Subcutaneous abdominal adipose tissue (tissue), 5 donors: ENCODE data around the gene ACOT12.

Experiments
- H3K27ac ChIP-seq: one replicate; pipeline ENCODE4 v1.7.0; 2013; ENCODE audit warnings: low read depth, mild to moderate bottlenecking, inconsistent platforms, low read length, moderate library complexity
- H3K27me3 ChIP-seq, 5 donors: one replicate each; pipeline ENCODE4 v1.7.0; 2013; ENCODE audit warnings: low read length in 5 of 5, inconsistent platforms in 1 of 5; ENCODE audit not compliant: control insufficient read depth in 5 of 5, insufficient read depth in 4 of 5
- H3K36me3 ChIP-seq, 5 donors: one replicate each; pipeline ENCODE4 v1.7.0; 2013; ENCODE audit warnings: low read length in 5 of 5; ENCODE audit not compliant: control insufficient read depth in 5 of 5, insufficient read depth in 5 of 5
- H3K4me1 ChIP-seq, 5 donors: one replicate each; pipeline ENCODE4 v1.7.0; 2013; ENCODE audit warnings: low read length in 5 of 5, mild to moderate bottlenecking in 3 of 5, moderate library complexity in 1 of 5; ENCODE audit not compliant: control insufficient read depth in 5 of 5, insufficient read depth in 5 of 5
- H3K4me3 ChIP-seq, 5 donors: one replicate each; pipeline ENCODE4 v1.7.0; 2013; ENCODE audit warnings: low read length in 5 of 5, low read depth in 1 of 5
- H3K9ac ChIP-seq, 5 donors: one replicate each; pipeline ENCODE4 v1.7.0; 2013; ENCODE audit warnings: low read length in 5 of 5, mild to moderate bottlenecking in 4 of 5, moderate library complexity in 3 of 5
- H3K9me3 ChIP-seq, 5 donors: one replicate each; pipeline ENCODE4 v1.7.0; 2013; ENCODE audit warnings: low read length in 5 of 5; ENCODE audit not compliant: control insufficient read depth in 5 of 5
- donor health status: healthy.
- donor health status: healthy.
- donor health status: healthy.
- donor health status: healthy.
- donor health status: healthy.

ACOT12 gene

GRCh38 chr5:81370912-81371311 is 23.0 kb downstream of the ACOT12 start:
- no peaks in the 10 kb centered on the region for H3K9me3 ChIP-seq
- no peak overlapping the region for H3K27ac ChIP-seq
- no peak overlapping the region for H3K4me3 ChIP-seq
- H3K9ac ChIP-seq, result no peak overlapping the region
- no peaks in the 10 kb centered on the region for H3K27me3 ChIP-seq
- no peaks in the 10 kb centered on the region for H3K4me1 ChIP-seq
- no peaks in the 10 kb centered on the region for H3K36me3 ChIP-seq

GRCh38 chr5:81365541-81365940 is 28.4 kb downstream of the ACOT12 start:
- Histone ChIP-seq H3K36me3 (no peaks in the 10 kb centered on the region), H3K9me3 (no peaks in the 10 kb centered on the region)

GRCh38 chr5:81363093-81363871 is 30.7 kb downstream of the ACOT12 start:
- no peaks in the 10 kb centered on the region for H3K9me3 ChIP-seq
- no peaks in the 10 kb centered on the region for H3K27me3 ChIP-seq
- no peaks in the 10 kb centered on the region for H3K36me3 ChIP-seq
- no peak overlapping the region for H3K9ac ChIP-seq
- H3K4me3 ChIP-seq, result no peak overlapping the region
- no peak overlapping the region for H3K27ac ChIP-seq
- no peaks in the 10 kb centered on the region for H3K4me1 ChIP-seq

More at GRCh38 chr5:81365541-81365940, 28.4 kb downstream of the ACOT12 start:
- H3K9ac ChIP-seq, result no peak overlapping the region
- no peaks in the 10 kb centered on the region for H3K4me1 ChIP-seq
- H3K27me3 ChIP-seq, result no peaks in the 10 kb centered on the region
- H3K27ac ChIP-seq, result no peak overlapping the region
- H3K4me3 ChIP-seq, result no peak overlapping the region

GRCh38 chr5:81361600-81361999 is 32.3 kb downstream of the ACOT12 start:
- Histone ChIP-seq H3K4me3 (no peak overlapping the region), H3K27ac (no peak overlapping the region), H3K9me3 (no peaks in the 10 kb centered on the region), H3K9ac (no peak overlapping the region), H3K36me3 (no peaks in the 10 kb centered on the region), H3K4me1 (no peaks in the 10 kb centered on the region), H3K27me3 (no peaks in the 10 kb centered on the region)

GRCh38 chr5:81360640-81361039 is 33.3 kb downstream of the ACOT12 start:
- Histone ChIP-seq H3K9ac (no peak overlapping the region), H3K27me3 (no peaks in the 10 kb centered on the region), H3K9me3 (no peaks in the 10 kb centered on the region), H3K4me3 (no peak overlapping the region), H3K27ac (no peak overlapping the region), H3K36me3 (no peaks in the 10 kb centered on the region), H3K4me1 (no peaks in the 10 kb centered on the region)

- H3K4me1 ChIP-seq, result no peaks in the 10 kb centered on the region
- no peaks in the 10 kb centered on the region for H3K9me3 ChIP-seq
- H3K27ac ChIP-seq, result no peak overlapping the region
- H3K27me3 ChIP-seq, result no peaks in the 10 kb centered on the region
- no peak overlapping the region for H3K4me3 ChIP-seq
- no peak overlapping the region for H3K9ac ChIP-seq
- H3K36me3 ChIP-seq, result no peaks in the 10 kb centered on the region
Observed at GRCh38 chr5:81359881-81360280, 34.1 kb downstream of the ACOT12 start.

GRCh38 chr5:81359108-81359507 is 34.8 kb downstream of the ACOT12 start:
- H3K27me3 ChIP-seq, result no peaks in the 10 kb centered on the region

GRCh38 chr5:81355291-81356251 is 38.4 kb downstream of the ACOT12 start:
- H3K27ac ChIP-seq, result no peak overlapping the region
- no peak overlapping the region for H3K4me3 ChIP-seq
- no peak overlapping the region for H3K9ac ChIP-seq
- H3K9me3 ChIP-seq, result no peaks in the 10 kb centered on the region
- no peaks in the 10 kb centered on the region for H3K27me3 ChIP-seq
- no peaks in the 10 kb centered on the region for H3K36me3 ChIP-seq
- H3K4me1 ChIP-seq, result no peaks in the 10 kb centered on the region

More at GRCh38 chr5:81359108-81359507, 34.8 kb downstream of the ACOT12 start:
- H3K9ac ChIP-seq, result no peak overlapping the region
- no peak overlapping the region for H3K27ac ChIP-seq
- H3K4me3 ChIP-seq, result no peak overlapping the region
- no peaks in the 10 kb centered on the region for H3K9me3 ChIP-seq
- H3K36me3 ChIP-seq, result no peaks in the 10 kb centered on the region
- H3K4me1 ChIP-seq, result no peaks in the 10 kb centered on the region

- Histone ChIP-seq H3K36me3 (no peaks in the 10 kb centered on the region), H3K4me1 (no peaks in the 10 kb centered on the region), H3K27ac (no peak overlapping the region)
Observed at GRCh38 chr5:81354093-81354492, 39.8 kb downstream of the ACOT12 start.

GRCh38 chr5:81353189-81353588 is 40.7 kb downstream of the ACOT12 start:
- Histone ChIP-seq H3K9ac (no peak overlapping the region), H3K4me3 (no peak overlapping the region), H3K4me1 (no peaks in the 10 kb centered on the region), H3K9me3 (no peaks in the 10 kb centered on the region), H3K27me3 (no peaks in the 10 kb centered on the region), H3K36me3 (no peaks in the 10 kb centered on the region), H3K27ac (no peak overlapping the region)

More at GRCh38 chr5:81354093-81354492, 39.8 kb downstream of the ACOT12 start:
- H3K4me3 ChIP-seq, result no peak overlapping the region
- no peaks in the 10 kb centered on the region for H3K27me3 ChIP-seq
- H3K9me3 ChIP-seq, result no peaks in the 10 kb centered on the region
- H3K9ac ChIP-seq, result no peak overlapping the region
